ENCODE data around the gene HHATL.

- no peak for TF ChIP-seq CTCF (conservative IDR thresholded peaks at IDR 0.05; ENCODE audit: low read depth, low read length)
- no peak for TF ChIP-seq EZH2 (IDR thresholded peaks at IDR 0.05; ENCODE audit: borderline replicate concordance, low read depth, low read length, poor library complexity, severe bottlenecking)
Observed at GRCh38 chr3:42700366-42701288, 2.0 kb downstream of the HHATL start.
